Neural progenitor cell (in vitro differentiated cells): Measurements from ENCODE around the gene NANOGP8. TPM values are rescaled to one million over a fixed set of nuclear protein-coding genes. Genes with fewer than 3 reads are reported as not detected.

Experiments used
- DNase-seq: peaks from one replicate; pipeline ENCODE4 v3.0.0-alpha.2; 2016; ENCODE audit warnings: low spot score
- H2AFZ ChIP-seq: fragments of 200-600 bp; sonication (generic); replicated peaks from 2 replicates; pipeline ENCODE4 v1.6.1; 2016; ENCODE audit warnings: antibody characterized with exemption
- H3F3A ChIP-seq: fragments of 200-600 bp; sonication (generic); 2 replicates; pipeline ENCODE4 v1.6.1; 2016; ENCODE audit warnings: antibody characterized with exemption, low read depth
- H3K27ac ChIP-seq: fragments of 200-600 bp; sonication (generic); 2 replicates; pipeline ENCODE4 v1.5.1; 2016; ENCODE audit warnings: mild to moderate bottlenecking
- H3K27me3 ChIP-seq: fragments of 200-600 bp; sonication (generic); 2 replicates; pipeline ENCODE4 v1.6.1; 2016; ENCODE audit warnings: mild to moderate bottlenecking, moderate library complexity
- H3K36me3 ChIP-seq: fragments of 200-600 bp; sonication (generic); 2 replicates; pipeline ENCODE4 v1.5.1; 2016
- H3K4me1 ChIP-seq: fragments of 200-600 bp; sonication (generic); 2 replicates; pipeline ENCODE4 v1.6.1; 2016; ENCODE audit warnings: mixed run types
- H3K4me2 ChIP-seq: fragments of 200-600 bp; sonication (generic); 2 replicates; pipeline ENCODE4 v1.6.1; 2016
- H3K4me3 ChIP-seq: fragments of 200-600 bp; sonication (generic); 2 replicates; pipeline ENCODE4 v1.5.1; 2016
- H3K79me2 ChIP-seq: fragments of 200-600 bp; sonication (generic); 2 replicates; pipeline ENCODE4 v1.6.1; 2016; ENCODE audit warnings: low read depth
- H3K9ac ChIP-seq: fragments of 200-600 bp; sonication (generic); 2 replicates; pipeline ENCODE4 v1.6.1; 2016
- H3K9me3 ChIP-seq: fragments of 200-600 bp; sonication (generic); 2 replicates; pipeline ENCODE4 v1.5.1; 2016; ENCODE audit warnings: low read depth
- H4K20me1 ChIP-seq: fragments of 200-600 bp; sonication (generic); 2 replicates; pipeline ENCODE4 v1.6.1; 2016; ENCODE audit warnings: low read depth
- H3K27ac Mint-ChIP-seq: 3 replicates; pipeline ENCODE4 v1.8.0; 2021; ENCODE audit warnings: mixed read lengths
- H3K27me3 Mint-ChIP-seq: 2 replicates; pipeline ENCODE4 v1.8.0; 2022; ENCODE audit warnings: low read depth, mild to moderate bottlenecking, inconsistent platforms, moderate library complexity, mixed read lengths; ENCODE audit not compliant: insufficient read depth
- H3K36me3 Mint-ChIP-seq: 3 replicates; pipeline ENCODE4 v1.8.0; 2021; ENCODE audit warnings: mixed read lengths
- H3K4me1 Mint-ChIP-seq: 3 replicates; pipeline ENCODE4 v1.8.0; 2021; ENCODE audit warnings: mixed read lengths
- H3K4me3 Mint-ChIP-seq: 3 replicates; pipeline ENCODE4 v1.8.0; 2021; ENCODE audit warnings: mild to moderate bottlenecking, moderate library complexity, mixed read lengths
- H3K9me3 Mint-ChIP-seq: 3 replicates; pipeline ENCODE4 v1.8.0; 2020; ENCODE audit warnings: mixed read lengths
- CTCF ChIP-seq: fragments of 200-600 bp; sonication (generic); IDR thresholded peaks from 2 replicates; pipeline ENCODE4 v1.5.1; 2017; ENCODE audit warnings: antibody characterized with exemption, mild to moderate bottlenecking
- EZH2 ChIP-seq: fragments of 200-600 bp; sonication (generic); IDR thresholded peaks from 2 replicates; pipeline ENCODE4 v1.6.1; 2017; ENCODE audit warnings: antibody characterized with exemption, mild to moderate bottlenecking, moderate library complexity
- EZH2phosphoT487 ChIP-seq: fragments of 200-600 bp; sonication (generic); IDR thresholded peaks from 2 replicates; pipeline ENCODE4 v1.6.1; 2017; ENCODE audit warnings: antibody characterized with exemption
- total RNA-seq: library from RNA; depleted of rRNA; stranded (reverse); fragments of >200 nt; gene quantifications from 2 replicates; pipeline ENCODE4 v1.2.3, GENCODE V29; 2015; ENCODE audit warnings: low replicate concordance

The NANOGP8 gene
- total RNA-seq, 1 donor from 2014 or later, result not detected

GRCh38 chr15:35080226-35080625, 4.9 kb downstream of the NANOGP8 start:
- Mint-ChIP-seq H3K27me3 (no peaks in the 10 kb centered on the region), H3K4me3 (no peak overlapping the region), H3K27ac (no peak overlapping the region), H3K9me3 (peaks cover 16% of the 10 kb centered on the region), H3K36me3 (no peaks in the 10 kb centered on the region), H3K4me1 (no peaks in the 10 kb centered on the region)
- no peaks in the 10 kb centered on the region for H3K27me3 ChIP-seq
- H3K36me3 ChIP-seq, result no peaks in the 10 kb centered on the region
- no peaks in the 10 kb centered on the region for H4K20me1 ChIP-seq
- H3K9ac ChIP-seq, result no peak overlapping the region
- no peaks in the 10 kb centered on the region for H3F3A ChIP-seq
- H3K4me1 ChIP-seq, result no peaks in the 10 kb centered on the region
- H3K4me3 ChIP-seq, result no peak overlapping the region
- H3K27ac ChIP-seq, result no peak overlapping the region
- no peak overlapping the region for H2AFZ ChIP-seq
- no peaks in the 10 kb centered on the region for H3K9me3 ChIP-seq
- TF ChIP-seq CTCF (no peak), EZH2 (no peak), EZH2phosphoT487 (no peak)
- no peak for DNase-seq
- no peaks in the 10 kb centered on the region for H3K79me2 ChIP-seq
- H3K4me2 ChIP-seq, result no peak overlapping the region

GRCh38 chr15:35078221-35078915, 6.7 kb downstream of the NANOGP8 start:
- H3K4me1 ChIP-seq, result no peaks in the 10 kb centered on the region
- H2AFZ ChIP-seq, result peak overlapping the region; percentile 11
- no peaks in the 10 kb centered on the region for H3K27me3 ChIP-seq
- Mint-ChIP-seq H3K27me3 (no peaks in the 10 kb centered on the region), H3K4me1 (no peaks in the 10 kb centered on the region), H3K36me3 (no peaks in the 10 kb centered on the region), H3K4me3 (no peak overlapping the region), H3K9me3 (peaks cover 16% of the 10 kb centered on the region), H3K27ac (no peak overlapping the region)
- no peak overlapping the region for H3K4me3 ChIP-seq
- H3K9me3 ChIP-seq, result no peaks in the 10 kb centered on the region
- peak; percentile 70 for DNase-seq
- H3K4me2 ChIP-seq, result no peak overlapping the region
- no peak overlapping the region for H3K9ac ChIP-seq
- no peaks in the 10 kb centered on the region for H4K20me1 ChIP-seq
- H3F3A ChIP-seq, result no peaks in the 10 kb centered on the region
- no peak for TF ChIP-seq EZH2phosphoT487
- peak; percentile 93 for TF ChIP-seq CTCF
- no peak for TF ChIP-seq EZH2
- no peaks in the 10 kb centered on the region for H3K36me3 ChIP-seq
- no peak overlapping the region for H3K27ac ChIP-seq
- no peaks in the 10 kb centered on the region for H3K79me2 ChIP-seq

GRCh38 chr15:35071106-35071505, 14.0 kb downstream of the NANOGP8 start:
- no peak overlapping the region for H3K27ac ChIP-seq
- TF ChIP-seq EZH2phosphoT487, result no peak
- TF ChIP-seq CTCF, result no peak
- TF ChIP-seq EZH2, result no peak
- H3K36me3 ChIP-seq, result no peaks in the 10 kb centered on the region
- Mint-ChIP-seq H3K9me3 (no peaks in the 10 kb centered on the region), H3K4me3 (no peak overlapping the region), H3K27ac (no peak overlapping the region), H3K27me3 (no peaks in the 10 kb centered on the region), H3K36me3 (no peaks in the 10 kb centered on the region), H3K4me1 (no peaks in the 10 kb centered on the region)
- no peak overlapping the region for H2AFZ ChIP-seq
- no peaks in the 10 kb centered on the region for H4K20me1 ChIP-seq
- no peaks in the 10 kb centered on the region for H3K79me2 ChIP-seq
- no peak overlapping the region for H3K4me3 ChIP-seq
- no peaks in the 10 kb centered on the region for H3F3A ChIP-seq
- no peaks in the 10 kb centered on the region for H3K4me1 ChIP-seq
- no peak for DNase-seq
- no peaks in the 10 kb centered on the region for H3K27me3 ChIP-seq
- H3K9me3 ChIP-seq, result no peaks in the 10 kb centered on the region
- H3K4me2 ChIP-seq, result no peak overlapping the region
- no peak overlapping the region for H3K9ac ChIP-seq
